C4-2B (cell line): ENCODE results near the gene MOV10.

Source experiments
- H3K27ac ChIP-seq: fragments of 450-650 bp; 2 replicates; pipeline ENCODE4 v1.5.1; 2017
- CTCF ChIP-seq: fragments of 450-650 bp; conservative IDR thresholded peaks from 2 replicates; pipeline ENCODE4 v1.5.1; 2017; ENCODE audit warnings: mild to moderate bottlenecking
- ZFX ChIP-seq: fragments of 450-650 bp; IDR thresholded peaks from 2 replicates; pipeline ENCODE4 v1.6.1; 2017

Gene MOV10

GRCh38 chr1:112701227-112702066 lies 27.0 kb downstream of the MOV10 start:
- H3K27ac ChIP-seq = peak overlapping the region; percentile 68
- TF ChIP-seq ZFX = no peak
- no peak for TF ChIP-seq CTCF

- H3K27ac ChIP-seq = peak overlapping the region; percentile 68
- TF ChIP-seq CTCF (no peak), ZFX (no peak)
These were observed 27.6 kb downstream of the MOV10 start for GRCh38 chr1:112702067-112702395.

GRCh38 chr1:112702420-112703261 lies 28.2 kb downstream of the MOV10 start:
- TF ChIP-seq CTCF = no peak
- TF ChIP-seq ZFX = no peak
- H3K27ac ChIP-seq = 0 out of 2 replicates have a peak overlapping the region, but pooled peaks have one; percentile 68

GRCh38 chr1:112703706-112704105 lies 29.2 kb downstream of the MOV10 start:
- TF ChIP-seq CTCF (no peak), ZFX (no peak)
- peak overlapping the region; percentile 99 for H3K27ac ChIP-seq

DNA sequence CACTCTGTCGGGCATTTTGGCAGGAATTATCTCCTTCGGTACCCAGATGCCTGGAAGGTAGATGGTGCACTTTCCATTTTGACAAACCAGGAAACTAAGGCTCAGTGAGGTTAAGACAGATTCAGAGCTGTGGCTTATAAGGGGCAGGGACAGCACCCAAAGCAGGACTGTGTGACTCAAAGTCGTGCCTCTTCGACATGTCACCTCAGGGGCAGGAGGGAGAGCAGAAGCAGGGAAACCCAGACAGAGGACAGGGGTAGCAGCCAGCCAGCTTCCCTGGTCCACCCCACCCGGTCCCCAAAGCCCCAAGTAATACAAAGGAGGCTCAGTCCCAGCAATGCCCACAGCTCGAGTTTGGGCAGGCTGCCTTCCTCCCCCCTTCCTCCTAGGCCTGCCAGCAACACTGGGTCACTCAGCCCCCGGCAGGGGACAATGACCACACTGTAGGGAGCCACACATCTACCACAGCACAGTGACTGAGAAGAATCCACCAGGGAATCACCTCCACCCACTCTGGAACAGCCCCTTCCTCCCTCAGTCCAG lies 30.0 kb downstream of the MOV10 start:
- peak overlapping the region; percentile 99 for H3K27ac ChIP-seq
- TF ChIP-seq CTCF (no peak), ZFX (no peak)

- peak overlapping the region; percentile 99 for H3K27ac ChIP-seq
- TF ChIP-seq CTCF (no peak), ZFX (no peak)
These were observed 30.6 kb downstream of the MOV10 start for GRCh38 chr1:112704934-112705627.
